AG04450 (cell line): ENCODE results near the gene CYP4F11. TPM values are rescaled to one million over a fixed set of nuclear protein-coding genes. Genes with fewer than 3 reads are reported as not detected.
"Not testable (repeated sequence)": the region's sequence is repeated elsewhere in the genome, so short reads cannot be mapped to it uniquely, and the experiment has no call there.

Experiments
- CTCF ChIA-PET: fragments of 300-600, 350-600 bp; formaldehyde crosslinking; extraction: SDS; loops from one replicate; lab custom pipeline; 2022; ENCODE audit warnings: antibody characterized with exemption, inconsistent platforms; lab: Charles Lee
- POLR2A ChIA-PET: fragments of 350-600 bp; formaldehyde crosslinking; extraction: SDS; loops from one replicate; lab custom pipeline; 2021; ENCODE audit warnings: antibody characterized with exemption, inconsistent platforms; lab: Yijun Ruan, JAX
- DNase-seq: peaks from one replicate; pipeline ENCODE4 v3.0.0-alpha.2; 2011; ENCODE audit warnings: low read depth, low spot score
- H3K27ac ChIP-seq: one replicate; pipeline ENCODE4 v1.5.1; 2012; ENCODE audit warnings: low read depth, low read length, control low read depth
- H3K27me3 ChIP-seq: one replicate; pipeline ENCODE4 v1.6.0; 2012; ENCODE audit warnings: low read length; ENCODE audit not compliant: control insufficient read depth, insufficient read depth
- H3K4me3 ChIP-seq: 2 replicates; pipeline ENCODE4 v1.5.1; 2011; ENCODE audit warnings: mild to moderate bottlenecking, low read depth, low read length, control low read depth
- H3K9me3 ChIP-seq: 2 replicates; pipeline ENCODE4 v1.5.1; 2012; ENCODE audit warnings: low read length; ENCODE audit not compliant: control insufficient read depth, insufficient read depth
- CTCF ChIP-seq: IDR thresholded peaks from 2 replicates; pipeline ENCODE4 v1.5.1; 2011; ENCODE audit warnings: low read depth, low read length, control low read depth, inconsistent platforms
- polyA plus RNA-seq: library from polyadenylated mRNA; depleted of rRNA; stranded (reverse); fragments of >200 nt; gene quantifications from 2 replicates; pipeline ENCODE4 v1.2.3, GENCODE V29; 2011

Gene CYP4F11
- polyA plus RNA-seq, 1 experiment, result 0.07 TPM

- ChIA-PET POLR2A (no interaction called here), CTCF (no interaction called here)
- TF ChIP-seq CTCF, result no peak
These were observed 20.5 kb downstream of the CYP4F11 start for GRCh38 chr19:15913830-15914229.

GRCh38 chr19:15913384-15913783 lies 20.9 kb downstream of the CYP4F11 start:
- ChIA-PET POLR2A (no interaction called here), CTCF (no interaction called here)
- no peak for DNase-seq
- Histone ChIP-seq H3K27me3 (peaks cover 3% of the 10 kb centered on the region), H3K27ac (no peak overlapping the region), H3K9me3 (peaks cover 4% of the 10 kb centered on the region; the same call in 1 of the 2 replicates), H3K4me3 (no peak overlapping the region)
- TF ChIP-seq CTCF, result no peak

More at GRCh38 chr19:15913830-15914229, 20.5 kb downstream of the CYP4F11 start:
- Histone ChIP-seq H3K27ac (no peak overlapping the region), H3K9me3 (peaks cover 4% of the 10 kb centered on the region; the same call in 1 of the 2 replicates), H3K27me3 (peaks cover 3% of the 10 kb centered on the region), H3K4me3 (no peak overlapping the region)
- DNase-seq, result no peak

- H3K27ac ChIP-seq, result no peak overlapping the region
- no peak for TF ChIP-seq CTCF
- H3K27me3 ChIP-seq, result peaks cover 3% of the 10 kb centered on the region
- DNase-seq, result no peak
- ChIA-PET CTCF (no interaction called here), POLR2A (interaction anchor here (0.6 kb wide), 1 partner anchor 77 kb away, joined by 4 read pairs; no protein-coding TSS in a partner anchor)
- peaks cover 4% of the 10 kb centered on the region; the same call in 1 of the 2 replicates for H3K9me3 ChIP-seq
- H3K4me3 ChIP-seq, result no peak overlapping the region
These were observed 22.6 kb downstream of the CYP4F11 start for GRCh38 chr19:15911599-15912235.

- no peaks in the 10 kb centered on the region for H3K27me3 ChIP-seq
- no peak overlapping the region for H3K27ac ChIP-seq
- DNase-seq, result no peak
- no peaks in the 10 kb centered on the region; the same call in 1 of the 2 replicates for H3K9me3 ChIP-seq
- POLR2A ChIA-PET, result no interaction called here
- TF ChIP-seq CTCF, result no peak
- CTCF ChIA-PET, result no interaction called here
- H3K4me3 ChIP-seq, result no peak overlapping the region
These were observed 29.3 kb downstream of the CYP4F11 start for GRCh38 chr19:15905026-15905425.

- H3K27me3 ChIP-seq, H3K4me3 ChIP-seq, CTCF ChIA-PET, DNase-seq, POLR2A ChIA-PET, H3K27ac ChIP-seq, H3K9me3 ChIP-seq: not testable (repeated sequence)
These were observed 31.4 kb downstream of the CYP4F11 start for GRCh38 chr19:15902898-15903297.
